Endothelial cell of hepatic sinusoid (primary cell): Measurements from ENCODE around the gene PTPRD.

Experiments
- in situ Hi-C: cut with HindIII; loops from 2 replicates; pipeline ENCODE4 v1.10.0; 2017; ENCODE audit warnings: low sequenced_read_pairs

The PTPRD gene

GRCh38 chr9:10612641-10613398 lies at the start of gene PTPRD:
Gene PTPRD (minus strand): TSS chr9:10613002.
- in situ Hi-C loops, result no loop called here

GRCh38 chr9:10661994-10662393 lies 49.2 kb upstream of the PTPRD start:
- in situ Hi-C loops, result no loop called here

DNA sequence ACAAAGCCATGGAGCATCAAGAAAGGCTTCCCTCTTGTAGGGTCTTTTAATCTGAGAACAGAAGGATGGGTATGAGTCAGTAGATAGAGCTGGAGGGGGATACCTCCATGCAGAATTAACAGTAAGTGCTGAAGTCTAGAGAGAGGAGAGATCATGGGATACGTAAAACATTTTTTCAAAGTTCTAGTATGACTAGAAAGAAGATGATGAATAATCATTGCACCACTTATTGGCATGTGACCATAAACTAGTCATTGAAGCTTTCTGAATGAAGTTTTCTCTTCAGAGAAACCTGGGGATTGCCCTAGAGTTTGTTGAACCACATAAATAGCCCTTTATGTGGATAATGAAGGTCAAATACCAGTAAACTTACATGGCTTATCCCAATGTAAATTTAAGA lies 48.6 kb upstream of the PTPRD start:
- in situ Hi-C loops, result no loop called here

GRCh38 chr9:10651012-10651411 lies 38.2 kb upstream of the PTPRD start:
- in situ Hi-C loops, result no loop called here

GRCh38 chr9:10649076-10649475 lies 36.3 kb upstream of the PTPRD start:
- in situ Hi-C loops, result no loop called here

DNA sequence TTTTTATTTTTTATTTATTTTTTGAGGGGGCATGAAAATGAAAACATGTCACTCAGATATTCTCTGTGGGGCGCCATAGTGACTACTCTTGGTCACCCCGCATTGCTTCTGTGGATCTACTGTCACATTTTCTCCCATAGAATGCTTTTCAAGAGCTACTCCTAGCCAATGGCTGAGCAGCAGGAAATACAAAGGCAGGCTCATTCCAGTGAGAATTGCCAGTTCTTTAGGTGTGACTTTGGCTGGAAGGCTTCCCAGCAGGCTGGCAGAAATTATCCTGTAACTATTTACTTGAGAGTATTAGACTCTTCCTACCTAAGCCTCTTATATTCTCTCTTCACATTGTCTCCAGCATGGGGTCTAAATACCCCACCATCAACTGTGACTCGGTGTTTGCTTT lies 21.0 kb upstream of the PTPRD start:
- in situ Hi-C loops, result no loop called here

- in situ Hi-C loops, result no loop called here
Observed at GRCh38 chr9:10614196-10614800, 1.5 kb upstream of the PTPRD start.

DNA sequence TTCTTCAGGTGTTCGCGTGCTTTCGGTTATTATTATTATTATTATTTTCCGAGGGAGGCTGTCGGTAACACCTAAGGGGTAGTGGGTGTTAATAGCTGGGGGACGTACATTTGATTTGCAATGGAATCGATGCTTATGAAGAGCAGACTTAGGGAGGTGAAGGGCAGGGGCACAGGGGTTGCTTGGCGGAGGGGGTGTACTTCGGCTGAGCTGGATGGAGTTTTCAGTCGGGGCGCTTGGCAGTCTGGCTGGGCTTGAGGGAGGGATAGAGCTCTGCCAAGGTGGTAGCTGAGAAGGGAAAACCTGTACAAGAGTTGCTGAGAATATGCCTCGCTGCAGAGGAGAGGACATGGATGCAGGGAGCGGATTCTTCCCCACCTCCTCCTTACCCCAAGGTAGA lies 617 bp upstream of the PTPRD start:
- in situ Hi-C loops, result no loop called here

GRCh38 chr9:10605388-10605787 lies 7.4 kb downstream of the PTPRD start:
- in situ Hi-C loops, result no loop called here

GRCh38 chr9:10604927-10605326 lies 7.9 kb downstream of the PTPRD start:
- in situ Hi-C loops, result no loop called here

- in situ Hi-C loops, result no loop called here
Observed at GRCh38 chr9:10597801-10598200, 15.0 kb downstream of the PTPRD start.

DNA sequence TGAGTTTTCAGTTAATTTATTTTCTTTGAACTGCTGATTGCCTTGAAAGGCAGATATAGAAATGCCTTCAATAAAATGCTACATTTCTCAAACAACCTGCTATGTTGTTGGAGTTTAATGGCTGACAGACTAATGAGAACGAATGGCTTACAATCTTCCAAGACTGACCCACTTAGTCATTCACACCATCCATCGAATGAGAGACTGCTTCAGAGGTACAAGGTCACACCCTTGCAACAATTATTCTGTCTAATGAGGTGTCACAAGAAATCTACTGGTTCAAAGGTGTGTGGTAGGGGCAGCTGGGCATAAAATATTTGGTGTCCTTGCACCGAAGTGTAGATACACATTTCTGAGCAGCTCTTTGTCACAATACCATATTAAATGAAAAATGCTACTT lies 18.3 kb downstream of the PTPRD start:
- in situ Hi-C loops, result no loop called here

DNA sequence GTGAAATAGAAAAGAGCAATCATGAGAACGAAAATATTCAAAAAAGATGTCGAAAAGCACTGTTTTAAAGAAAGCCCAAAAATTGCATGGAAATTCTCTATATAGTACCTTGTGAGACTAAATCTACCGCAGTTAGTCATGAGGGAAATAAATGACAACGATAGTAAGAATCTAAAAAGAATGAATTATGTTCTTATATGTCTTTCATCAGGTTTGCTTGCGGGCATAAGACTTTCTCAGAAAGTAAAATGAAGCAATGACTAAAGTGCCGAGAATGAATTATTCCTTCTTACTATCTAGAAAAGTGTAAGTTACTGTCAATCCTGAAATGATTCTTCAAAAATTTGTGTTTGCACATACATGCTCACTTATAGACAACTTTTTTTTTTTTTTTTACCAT lies 26.4 kb downstream of the PTPRD start:
- in situ Hi-C loops, result no loop called here

DNA sequence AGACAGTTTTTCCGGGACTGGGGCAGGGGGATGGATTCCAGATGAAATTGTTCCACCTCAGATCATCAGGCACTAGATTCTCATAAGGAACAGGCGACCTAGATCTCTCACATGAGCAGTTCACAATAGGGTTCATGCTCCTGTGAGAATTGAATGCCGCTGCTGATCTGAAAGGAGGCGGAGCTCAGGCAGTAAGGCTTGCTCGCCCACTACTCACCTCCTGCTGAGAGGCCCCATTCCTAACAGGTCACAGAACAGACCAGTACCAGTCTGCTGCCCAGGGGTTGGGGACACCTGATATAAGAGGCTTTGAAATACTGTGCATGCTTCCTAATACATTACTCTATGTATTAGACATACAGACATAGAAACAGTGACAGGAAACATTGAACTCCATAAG lies 41.1 kb downstream of the PTPRD start:
- in situ Hi-C loops, result no loop called here

GRCh38 chr9:10566848-10567247 lies 46.0 kb downstream of the PTPRD start:
- in situ Hi-C loops, result no loop called here

GRCh38 chr9:10562581-10563343 lies 50.0 kb downstream of the PTPRD start:
- in situ Hi-C loops, result no loop called here

GRCh38 chr9:10548348-10548747 lies 64.5 kb downstream of the PTPRD start:
- in situ Hi-C loops, result no loop called here

GRCh38 chr9:10538073-10538472 lies 74.7 kb downstream of the PTPRD start:
- in situ Hi-C loops, result no loop called here

DNA sequence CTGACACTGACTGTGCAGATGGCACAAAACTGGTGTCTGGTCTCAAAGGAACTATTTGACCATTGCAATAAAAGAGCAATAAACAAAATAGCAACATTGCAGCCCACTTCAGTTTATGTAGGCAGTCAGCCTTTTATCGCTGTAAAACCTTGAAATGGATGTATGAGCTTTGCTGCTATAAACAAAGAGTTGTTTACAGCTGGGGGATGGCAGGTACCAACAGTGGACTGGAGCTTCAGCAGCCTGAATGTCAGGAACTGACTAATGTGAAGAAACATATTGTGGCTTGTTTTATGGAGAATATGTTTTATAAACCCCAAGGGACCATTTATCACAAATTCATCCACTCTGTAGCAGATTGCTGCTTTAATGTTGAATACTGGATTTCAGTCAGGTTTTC lies 78.0 kb downstream of the PTPRD start:
- in situ Hi-C loops, result no loop called here

GRCh38 chr9:10525972-10526371 lies 86.8 kb downstream of the PTPRD start:
- in situ Hi-C loops, result no loop called here

DNA sequence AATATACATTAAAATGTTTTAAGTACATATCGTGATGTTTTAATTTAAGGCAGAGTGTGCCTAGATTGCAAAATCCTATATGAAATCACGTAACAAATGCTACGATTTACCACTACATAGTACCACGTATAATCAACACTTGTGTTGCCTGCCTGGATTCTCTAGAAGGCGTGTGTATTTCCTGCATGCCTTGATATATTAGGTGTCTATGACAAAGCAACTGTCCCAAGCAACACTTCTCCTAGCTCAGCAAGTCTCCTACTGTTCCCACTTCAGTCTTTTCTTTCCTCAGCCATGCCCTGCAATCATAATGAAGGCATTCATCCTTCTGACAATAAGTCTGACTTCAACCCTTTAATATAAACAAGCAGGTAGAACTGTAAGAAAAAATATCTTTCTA lies 89.6 kb downstream of the PTPRD start:
- in situ Hi-C loops, result no loop called here

GRCh38 chr9:10512144-10512543 lies 100.7 kb downstream of the PTPRD start:
- in situ Hi-C loops, result no loop called here
